Cardiac muscle cell (in vitro differentiated cells and primary cell): Measurements from ENCODE around the gene CAMK2G. TPM values are rescaled to one million over a fixed set of nuclear protein-coding genes. Genes with fewer than 3 reads are reported as not detected.
A peak's percentile ranks its signal among the peaks of the same experiment; 100 is the strongest.
"Not testable (repeated sequence)": the region's sequence is repeated elsewhere in the genome, so short reads cannot be mapped to it uniquely, and the experiment has no call there.

Experiments used
- DNase-seq, 2 donors: peaks; one replicate each; pipeline versions ENCODE4 v3.0.0 to v3.0.0-alpha.2; 2010 to 2017; ENCODE audit warnings: low read depth in 1 of 2, low spot score in 1 of 2
- H3K27ac ChIP-seq: fragments of 200-600 bp; sonication (generic); 2 replicates; pipeline ENCODE4 v1.5.1; 2016
- H3K27me3 ChIP-seq: fragments of 200-600 bp; sonication (generic); 2 replicates; pipeline ENCODE4 v1.6.0; 2016; ENCODE audit warnings: control low read depth
- H3K36me3 ChIP-seq: fragments of 200-600 bp; sonication (generic); 2 replicates; pipeline ENCODE4 v1.5.1; 2016; ENCODE audit warnings: control low read depth
- H3K4me1 ChIP-seq: fragments of 200-600 bp; sonication (generic); 2 replicates; pipeline ENCODE4 v1.8.1; 2017; ENCODE audit warnings: low read depth, mild to moderate bottlenecking, mixed run types
- H3K4me3 ChIP-seq: fragments of 200-600 bp; sonication (generic); 2 replicates; pipeline ENCODE4 v1.5.1; 2016; ENCODE audit warnings: mild to moderate bottlenecking
- H3K9me3 ChIP-seq: fragments of 200-600 bp; sonication (generic); 2 replicates; pipeline ENCODE4 v1.5.1; 2017; ENCODE audit warnings: low read depth, mild to moderate bottlenecking, control low read depth
- polyA plus RNA-seq: library from polyadenylated mRNA; unstranded; fragments of >200 nt; fragmentation: Nextera tagmentation; extraction: Ambion mirVana; gene quantifications from 2 replicates; pipeline ENCODE4 v1.2.1, GENCODE V29; 2016
- total RNA-seq: library from RNA; depleted of rRNA; stranded (reverse); fragments of >200 nt; gene quantifications from 2 replicates; pipeline ENCODE4 v1.2.3, GENCODE V29; 2016
- TF ChIP-seq, protein P1 (sequence below): IDR thresholded peaks from 2 replicates; pipeline ENCODE4 v1.5.1; 2012; ENCODE audit warnings: low read depth, mild to moderate bottlenecking, low read length

Gene CAMK2G
- 28.2 and 29.8 TPM in 2 replicates for total RNA-seq
- 7.7 and 8.5 TPM in 2 replicates for polyA plus RNA-seq

- Histone ChIP-seq H3K4me3 (peak within 1 kb of the TSS; percentile 99), H3K4me1 (no peaks in the 10 kb centered on the region), H3K9me3 (no peaks in the 10 kb centered on the region), H3K27ac (no peak within 1 kb of the TSS), H3K27me3 (no peaks in the 10 kb centered on the region), H3K36me3 (no peaks in the 10 kb centered on the region)
- DNase-seq: peak; percentile 84 to 89
- TF ChIP-seq, protein P1, sequence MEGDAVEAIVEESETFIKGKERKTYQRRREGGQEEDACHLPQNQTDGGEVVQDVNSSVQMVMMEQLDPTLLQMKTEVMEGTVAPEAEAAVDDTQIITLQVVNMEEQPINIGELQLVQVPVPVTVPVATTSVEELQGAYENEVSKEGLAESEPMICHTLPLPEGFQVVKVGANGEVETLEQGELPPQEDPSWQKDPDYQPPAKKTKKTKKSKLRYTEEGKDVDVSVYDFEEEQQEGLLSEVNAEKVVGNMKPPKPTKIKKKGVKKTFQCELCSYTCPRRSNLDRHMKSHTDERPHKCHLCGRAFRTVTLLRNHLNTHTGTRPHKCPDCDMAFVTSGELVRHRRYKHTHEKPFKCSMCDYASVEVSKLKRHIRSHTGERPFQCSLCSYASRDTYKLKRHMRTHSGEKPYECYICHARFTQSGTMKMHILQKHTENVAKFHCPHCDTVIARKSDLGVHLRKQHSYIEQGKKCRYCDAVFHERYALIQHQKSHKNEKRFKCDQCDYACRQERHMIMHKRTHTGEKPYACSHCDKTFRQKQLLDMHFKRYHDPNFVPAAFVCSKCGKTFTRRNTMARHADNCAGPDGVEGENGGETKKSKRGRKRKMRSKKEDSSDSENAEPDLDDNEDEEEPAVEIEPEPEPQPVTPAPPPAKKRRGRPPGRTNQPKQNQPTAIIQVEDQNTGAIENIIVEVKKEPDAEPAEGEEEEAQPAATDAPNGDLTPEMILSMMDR: no peak
These were observed at the start of gene CAMK2G for GRCh38 chr10:73874267-73875138. Gene CAMK2G, minus strand, starts transcription at chr10:73874555. Its CDS starts 94 bp downstream, at chr10:73874461.

DNA sequence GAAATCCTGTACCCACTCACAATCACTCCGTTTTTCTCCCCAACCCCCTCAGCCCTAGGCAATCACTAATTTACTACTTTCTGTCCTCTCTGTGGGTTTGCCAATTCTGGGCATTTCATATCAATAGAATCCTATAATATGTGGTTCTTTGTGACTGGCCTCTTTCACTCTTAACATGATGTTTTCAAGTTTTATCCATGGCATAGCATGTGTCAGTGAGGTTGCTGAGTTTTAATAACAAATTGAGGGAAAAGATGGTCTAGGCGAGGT is 48.4 kb upstream of the CAMK2G start:
- no peaks in the 10 kb centered on the region for H3K36me3 ChIP-seq
- H3K4me1 ChIP-seq: peaks cover 3% of the 10 kb centered on the region
- no peaks in the 10 kb centered on the region for H3K9me3 ChIP-seq
- TF ChIP-seq, protein P1: no peak
- no peak overlapping the region for H3K27ac ChIP-seq
- DNase-seq: no peak
- no peak overlapping the region for H3K4me3 ChIP-seq
- H3K27me3 ChIP-seq: no peaks in the 10 kb centered on the region

DNA sequence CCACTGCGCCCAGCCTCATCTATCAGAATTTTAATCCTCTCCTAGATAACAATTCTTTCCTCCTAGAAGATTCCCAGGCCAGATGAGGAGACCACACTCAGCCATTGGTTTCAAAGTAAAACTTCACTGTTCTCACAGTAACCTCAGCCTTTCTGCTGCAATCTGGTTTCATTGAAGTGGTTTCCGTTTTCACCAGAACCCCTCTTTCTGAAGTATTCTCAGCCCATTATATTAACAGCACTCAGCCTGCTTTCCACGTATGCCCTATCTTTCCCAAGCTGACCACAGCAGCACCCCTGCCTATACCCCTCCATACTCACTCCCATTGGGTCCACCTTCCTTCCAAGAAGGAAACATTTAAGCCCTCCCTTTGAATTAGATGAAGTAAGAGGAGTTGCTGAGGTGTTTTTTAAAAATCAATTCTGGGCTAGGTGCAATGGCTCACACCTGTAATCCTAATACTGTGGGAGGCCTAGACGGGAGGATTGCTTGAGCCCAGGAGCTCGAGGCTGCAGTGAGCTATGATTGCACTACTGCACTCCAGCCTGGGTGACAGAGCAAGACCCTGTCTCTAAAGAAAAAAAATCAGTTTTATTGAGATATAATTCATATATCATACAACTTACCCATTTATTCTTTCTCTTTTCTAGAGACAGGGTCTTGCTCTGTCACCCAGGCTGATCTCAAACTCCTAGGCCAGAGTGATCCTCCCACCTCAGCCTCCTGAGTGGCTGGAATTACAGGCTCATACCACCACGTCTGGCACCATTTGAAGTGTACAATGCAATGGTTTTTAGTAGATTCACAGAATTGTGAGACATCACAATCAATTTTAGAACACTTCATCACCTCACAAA is 47.9 kb upstream of the CAMK2G start:
- no peaks in the 10 kb centered on the region for H3K9me3 ChIP-seq
- no peak overlapping the region for H3K4me3 ChIP-seq
- no peaks in the 10 kb centered on the region for H3K36me3 ChIP-seq
- no peak for DNase-seq
- TF ChIP-seq, protein P1: no peak
- H3K27ac ChIP-seq: no peak overlapping the region
- no peaks in the 10 kb centered on the region for H3K27me3 ChIP-seq
- H3K4me1 ChIP-seq: peaks cover 3% of the 10 kb centered on the region

GRCh38 chr10:73920089-73920488 is 45.7 kb upstream of the CAMK2G start:
- H3K36me3 ChIP-seq: no peaks in the 10 kb centered on the region
- no peak overlapping the region for H3K27ac ChIP-seq
- no peaks in the 10 kb centered on the region for H3K27me3 ChIP-seq
- no peaks in the 10 kb centered on the region for H3K9me3 ChIP-seq
- peak in 1 of 2 donors; percentile 31 for DNase-seq
- H3K4me1 ChIP-seq: peaks cover 3% of the 10 kb centered on the region
- no peak overlapping the region for H3K4me3 ChIP-seq
- TF ChIP-seq, protein P1: no peak

DNA sequence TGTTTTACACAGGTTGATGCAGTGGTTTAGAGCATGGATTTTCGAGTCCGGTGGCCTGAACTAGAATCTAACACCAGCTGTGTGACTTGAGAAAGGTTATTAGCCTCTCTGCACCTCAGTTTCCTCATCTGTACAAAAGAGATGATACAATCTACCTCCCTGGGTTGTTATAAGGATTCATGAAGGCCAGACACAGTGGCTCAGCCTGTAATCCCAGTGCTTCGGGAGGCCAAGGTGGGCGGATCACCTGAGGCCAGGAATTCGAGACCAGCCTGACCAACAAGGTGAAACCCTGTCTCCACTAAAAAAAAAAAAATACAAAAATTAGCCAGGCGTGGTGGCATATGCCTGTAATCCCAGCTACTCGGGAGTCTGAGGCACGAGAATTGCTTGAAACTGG is 45.1 kb upstream of the CAMK2G start:
- not testable (repeated sequence) for DNase-seq, H3K27me3 ChIP-seq, H3K9me3 ChIP-seq, H3K4me3 ChIP-seq, H3K4me1 ChIP-seq, H3K36me3 ChIP-seq, H3K27ac ChIP-seq
